ENCODE measurements around the gene TRPC4AP. TPM values are rescaled to one million over a fixed set of nuclear protein-coding genes. Genes with fewer than 3 reads are reported as not detected.
A peak's percentile ranks its signal among the peaks of the same experiment; 100 is the strongest.

TRPC4AP gene
- total RNA-seq, 3 donors from 2014 or later, result 49.6 to 60.5 (median 53.8) TPM

DNA sequence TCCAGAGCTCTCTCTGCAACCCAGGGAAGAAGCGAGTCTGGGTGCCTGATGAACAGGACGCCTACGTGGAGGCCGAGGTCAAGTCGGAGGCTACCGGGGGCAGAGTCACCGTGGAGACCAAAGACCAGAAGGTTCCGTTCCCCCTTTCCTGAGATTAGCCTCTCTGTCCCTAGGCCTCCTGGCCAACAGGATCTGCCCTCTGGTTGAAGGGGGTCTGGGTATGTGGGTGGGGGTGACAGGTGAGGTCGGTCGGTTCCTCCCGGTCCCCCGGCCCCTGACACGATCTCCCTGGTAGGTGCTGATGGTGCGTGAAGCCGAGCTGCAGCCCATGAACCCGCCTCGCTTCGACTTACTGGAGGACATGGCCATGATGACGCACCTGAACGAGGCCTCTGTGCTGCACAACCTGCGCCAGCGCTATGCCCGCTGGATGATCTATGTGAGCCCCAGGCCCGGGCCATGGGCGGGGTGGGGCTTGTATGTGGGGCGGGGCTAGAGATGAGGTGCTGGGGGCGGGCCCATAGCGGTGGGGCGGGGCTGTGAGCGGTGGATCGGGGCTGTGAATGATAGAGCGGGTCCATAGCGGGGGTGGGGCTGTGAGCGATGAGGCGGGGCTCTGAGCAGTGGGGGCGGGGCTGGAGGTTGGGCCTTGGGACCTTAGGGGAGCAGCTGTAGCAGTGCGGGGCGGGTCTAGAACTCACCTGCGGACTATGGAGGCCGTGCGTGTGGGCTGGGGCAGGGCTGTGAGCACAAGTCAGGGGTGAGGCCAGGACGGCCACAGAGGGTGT is 113.0 kb downstream of the TRPC4AP start:
- Histone ChIP-seq H3K9me3 (no peaks in the 10 kb centered on the region), H3K4me1 (ENCODE audit: low read depth) (peaks cover 16% of the 10 kb centered on the region), H3K36me3 (ENCODE audit: low read depth) (no peaks in the 10 kb centered on the region), H3K4me3 (no peak overlapping the region)
- DNase-seq (peak; percentile 30 to 64 (median 47)), ATAC-seq (peak; percentile 19)
- intact Hi-C loops (cut with DNase I, micrococcal nuclease), result no loop called here
- TF ChIP-seq, protein P1, sequence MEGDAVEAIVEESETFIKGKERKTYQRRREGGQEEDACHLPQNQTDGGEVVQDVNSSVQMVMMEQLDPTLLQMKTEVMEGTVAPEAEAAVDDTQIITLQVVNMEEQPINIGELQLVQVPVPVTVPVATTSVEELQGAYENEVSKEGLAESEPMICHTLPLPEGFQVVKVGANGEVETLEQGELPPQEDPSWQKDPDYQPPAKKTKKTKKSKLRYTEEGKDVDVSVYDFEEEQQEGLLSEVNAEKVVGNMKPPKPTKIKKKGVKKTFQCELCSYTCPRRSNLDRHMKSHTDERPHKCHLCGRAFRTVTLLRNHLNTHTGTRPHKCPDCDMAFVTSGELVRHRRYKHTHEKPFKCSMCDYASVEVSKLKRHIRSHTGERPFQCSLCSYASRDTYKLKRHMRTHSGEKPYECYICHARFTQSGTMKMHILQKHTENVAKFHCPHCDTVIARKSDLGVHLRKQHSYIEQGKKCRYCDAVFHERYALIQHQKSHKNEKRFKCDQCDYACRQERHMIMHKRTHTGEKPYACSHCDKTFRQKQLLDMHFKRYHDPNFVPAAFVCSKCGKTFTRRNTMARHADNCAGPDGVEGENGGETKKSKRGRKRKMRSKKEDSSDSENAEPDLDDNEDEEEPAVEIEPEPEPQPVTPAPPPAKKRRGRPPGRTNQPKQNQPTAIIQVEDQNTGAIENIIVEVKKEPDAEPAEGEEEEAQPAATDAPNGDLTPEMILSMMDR (IDR thresholded peaks at IDR 0.05), result no peak

- intact Hi-C loops (cut with DNase I, micrococcal nuclease), result no loop called here
- H3K36me3 ChIP-seq (ENCODE audit: low read depth), result no peaks in the 10 kb centered on the region
- ATAC-seq (no peak), DNase-seq (peak in 2 of 3 donors; percentile 3 to 6)
- peaks cover 3% of the 10 kb centered on the region for H3K4me1 ChIP-seq (ENCODE audit: low read depth)
- TF ChIP-seq, protein P1 (IDR thresholded peaks at IDR 0.05), result no peak
- no peaks in the 10 kb centered on the region for H3K9me3 ChIP-seq
- no peak overlapping the region for H3K4me3 ChIP-seq
Observed at GRCh38 chr20:34978092-34978744, 114.4 kb downstream of the TRPC4AP start.

GRCh38 chr20:34977365-34978091 is 115.1 kb downstream of the TRPC4AP start:
- ATAC-seq, result no peak
- no peaks in the 10 kb centered on the region for H3K4me1 ChIP-seq (ENCODE audit: low read depth)
- no peak overlapping the region for H3K4me3 ChIP-seq
- DNase-seq, result peak in 1 of 3 donors; percentile 22
- no peaks in the 10 kb centered on the region for H3K9me3 ChIP-seq
- intact Hi-C loops (cut with DNase I, micrococcal nuclease), result no loop called here
- no peaks in the 10 kb centered on the region for H3K36me3 ChIP-seq (ENCODE audit: low read depth)
- TF ChIP-seq, protein P1 (IDR thresholded peaks at IDR 0.05), result no peak

DNA sequence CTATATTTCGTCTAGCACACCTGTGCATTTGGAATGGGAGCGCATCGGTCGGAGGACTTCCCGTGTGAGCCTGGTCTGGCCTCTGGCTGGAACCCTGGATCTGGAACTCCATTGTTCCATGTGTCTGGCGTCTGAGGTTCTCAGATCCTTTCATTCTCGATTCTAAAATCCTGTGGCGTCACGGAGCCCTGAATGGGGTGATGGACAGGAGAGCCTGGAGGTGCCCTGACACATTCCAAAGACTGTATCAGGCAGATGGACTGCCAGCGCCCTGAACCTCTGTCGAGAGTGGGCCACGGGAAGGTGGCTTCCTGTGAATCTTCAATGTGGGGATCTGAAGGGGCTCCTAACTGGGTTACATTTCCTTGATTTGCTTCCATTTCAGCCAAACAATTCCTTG is 116.3 kb downstream of the TRPC4AP start:
- Histone ChIP-seq H3K4me3 (no peak overlapping the region), H3K36me3 (ENCODE audit: low read depth) (no peaks in the 10 kb centered on the region), H3K4me1 (ENCODE audit: low read depth) (no peaks in the 10 kb centered on the region), H3K9me3 (no peaks in the 10 kb centered on the region)
- intact Hi-C loops (cut with DNase I, micrococcal nuclease), result no loop called here
- ATAC-seq (no peak), DNase-seq (peak in 1 of 3 donors; percentile 12)
- TF ChIP-seq, protein P1 (IDR thresholded peaks at IDR 0.05), result no peak

DNA sequence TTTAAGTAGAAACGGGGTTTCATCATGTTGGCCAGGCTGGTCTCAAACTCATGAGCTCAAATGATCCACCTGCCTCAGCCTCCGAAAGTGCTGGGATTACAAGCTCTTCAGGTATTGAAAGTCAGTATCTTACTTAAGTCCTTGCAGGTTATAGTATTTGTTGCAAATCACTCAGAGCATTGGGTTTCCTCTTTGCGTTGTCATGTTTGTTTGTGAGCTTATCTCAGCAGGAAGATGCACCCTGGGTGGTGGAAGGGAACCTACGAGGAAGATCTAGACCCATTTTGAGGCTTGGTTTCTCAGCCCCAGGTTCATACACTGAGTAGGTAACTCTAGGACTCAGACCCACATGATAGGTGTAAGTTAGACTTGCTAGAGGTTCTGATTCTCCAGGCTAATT is 118.4 kb downstream of the TRPC4AP start:
- Histone ChIP-seq H3K9me3 (no peaks in the 10 kb centered on the region), H3K36me3 (ENCODE audit: low read depth) (no peaks in the 10 kb centered on the region), H3K4me3 (no peak overlapping the region), H3K4me1 (ENCODE audit: low read depth) (no peaks in the 10 kb centered on the region)
- intact Hi-C loops (cut with DNase I, micrococcal nuclease), result no loop called here
- ATAC-seq (no peak), DNase-seq (no peak)
- TF ChIP-seq, protein P1 (IDR thresholded peaks at IDR 0.05), result no peak
